ENCODE data around the gene ATP13A3.

Gene ATP13A3

GRCh38 chr3:194439881-194440550 lies 46.8 kb downstream of the ATP13A3 start:
- ChIA-PET POLR2A (ENCODE audit: low non-redundant PET) (no interaction called here), CTCF (no interaction called here)
- no peak for DNase-seq (ENCODE audit: low spot score)
- H3K27ac ChIP-seq = no peak overlapping the region
- no peak for TF ChIP-seq CTCF (conservative IDR thresholded peaks at IDR 0.05; ENCODE audit: low read depth)

- H3K27ac ChIP-seq = no peak overlapping the region
- no peak for TF ChIP-seq CTCF (conservative IDR thresholded peaks at IDR 0.05; ENCODE audit: low read depth)
- no peak for DNase-seq (ENCODE audit: low spot score)
- ChIA-PET CTCF (interaction anchor here (0.7 kb wide), 1 partner anchor 9 kb away, joined by 4 read pairs; no protein-coding TSS in a partner anchor), POLR2A (ENCODE audit: low non-redundant PET) (no interaction called here)
Measured at GRCh38 chr3:194434503-194434902, 52.3 kb downstream of the ATP13A3 start.

GRCh38 chr3:194431554-194431953 lies 55.2 kb downstream of the ATP13A3 start:
- DNase-seq (ENCODE audit: low spot score) = no peak
- no peak overlapping the region for H3K27ac ChIP-seq
- CTCF ChIA-PET = interaction anchor here (0.6 kb wide), 1 partner anchor 150 kb away, joined by 3 read pairs; no protein-coding TSS in a partner anchor
- POLR2A ChIA-PET (ENCODE audit: low non-redundant PET) = no interaction called here
- TF ChIP-seq CTCF (conservative IDR thresholded peaks at IDR 0.05; ENCODE audit: low read depth) = no peak

GRCh38 chr3:194425399-194425798 lies 61.4 kb downstream of the ATP13A3 start:
- ChIA-PET CTCF (no interaction called here), POLR2A (ENCODE audit: low non-redundant PET) (no interaction called here)
- no peak for TF ChIP-seq CTCF (conservative IDR thresholded peaks at IDR 0.05; ENCODE audit: low read depth)
- H3K27ac ChIP-seq = no peak overlapping the region
- no peak for DNase-seq (ENCODE audit: low spot score)

GRCh38 chr3:194424953-194425352 lies 61.8 kb downstream of the ATP13A3 start:
- no peak for DNase-seq (ENCODE audit: low spot score)
- ChIA-PET POLR2A (ENCODE audit: low non-redundant PET) (no interaction called here), CTCF (no interaction called here)

GRCh38 chr3:194424373-194424772 lies 62.4 kb downstream of the ATP13A3 start:
- TF ChIP-seq CTCF (conservative IDR thresholded peaks at IDR 0.05; ENCODE audit: low read depth) = no peak

More at GRCh38 chr3:194424953-194425352, 61.8 kb downstream of the ATP13A3 start:
- H3K27ac ChIP-seq = no peak overlapping the region
- TF ChIP-seq CTCF (conservative IDR thresholded peaks at IDR 0.05; ENCODE audit: low read depth) = no peak

More at GRCh38 chr3:194424373-194424772, 62.4 kb downstream of the ATP13A3 start:
- ChIA-PET CTCF (no interaction called here), POLR2A (ENCODE audit: low non-redundant PET) (no interaction called here)
- H3K27ac ChIP-seq = no peak overlapping the region
- DNase-seq (ENCODE audit: low spot score) = no peak
